T-helper 2 cell (primary cell): ENCODE measurements around the gene APOBEC3B.
A peak's percentile ranks its signal among the peaks of the same experiment; 100 is the strongest.
"Not testable (repeated sequence)": the region's sequence is repeated elsewhere in the genome, so short reads cannot be mapped to it uniquely, and the experiment has no call there.

Source experiments
- DNase-seq, 5 experiments: peaks; one replicate each; pipeline versions ENCODE4 v3.0.0 to v3.0.0-alpha.2; 2012 to 2022

The APOBEC3B gene

DNA sequence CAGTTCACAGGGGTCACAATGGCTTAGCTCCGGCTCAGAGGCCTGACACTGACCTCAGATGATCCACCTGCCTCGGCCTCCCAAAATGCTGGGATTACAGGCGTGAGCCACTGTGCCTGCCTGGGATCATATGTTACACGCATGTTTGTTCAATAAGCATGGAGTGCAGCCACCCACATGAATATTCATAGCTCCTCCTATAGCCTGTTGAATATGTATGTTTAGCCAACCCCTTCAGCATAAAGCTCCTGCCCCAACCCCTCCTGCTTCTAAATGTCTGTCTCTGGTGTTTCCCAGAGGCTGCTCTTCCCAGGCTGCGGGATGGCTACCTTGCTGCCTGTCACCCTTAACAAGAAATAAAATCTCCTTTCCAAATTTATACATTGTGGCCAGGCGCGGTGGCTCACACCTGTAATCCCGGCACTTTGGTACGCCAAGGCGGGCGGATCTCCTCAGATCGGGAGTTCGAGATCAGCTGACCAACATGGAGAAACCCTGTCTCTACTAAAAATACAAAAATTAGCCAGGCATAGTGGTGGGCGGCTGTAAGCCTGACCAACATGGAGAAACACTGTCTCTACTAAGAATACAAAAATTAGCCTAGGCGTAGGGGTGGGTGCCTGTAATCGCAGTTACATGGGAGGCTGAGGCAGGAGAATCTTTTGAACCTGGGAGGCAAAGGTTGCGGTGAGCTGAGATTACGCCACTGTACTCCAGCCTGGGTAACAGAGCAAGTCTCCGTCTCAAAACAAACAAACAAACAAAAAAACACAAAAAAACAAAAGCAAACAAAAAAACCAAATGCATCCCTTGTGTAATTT, 57.4 kb downstream of the APOBEC3B start:
- no peak for DNase-seq

DNA sequence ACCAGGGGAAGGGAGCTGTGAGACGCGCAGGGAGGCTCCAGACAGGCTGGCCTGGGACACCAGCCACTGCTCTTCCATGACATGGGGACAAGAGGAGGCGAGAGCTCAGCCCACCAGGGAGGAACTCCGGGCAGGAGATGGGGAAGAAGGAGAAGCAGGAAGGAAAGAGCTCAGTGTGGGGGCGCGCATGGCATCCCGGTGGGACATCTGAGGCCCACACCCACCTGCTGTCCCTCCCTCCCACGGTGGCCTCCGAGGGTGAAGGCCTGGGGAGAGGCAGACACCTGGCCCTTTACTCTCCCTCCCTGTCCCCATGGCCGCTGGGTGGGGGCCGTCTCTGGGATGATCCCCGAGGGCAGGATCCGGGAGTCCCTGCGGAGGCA, 58.0 kb downstream of the APOBEC3B start:
- not testable (repeated sequence) for DNase-seq

DNA sequence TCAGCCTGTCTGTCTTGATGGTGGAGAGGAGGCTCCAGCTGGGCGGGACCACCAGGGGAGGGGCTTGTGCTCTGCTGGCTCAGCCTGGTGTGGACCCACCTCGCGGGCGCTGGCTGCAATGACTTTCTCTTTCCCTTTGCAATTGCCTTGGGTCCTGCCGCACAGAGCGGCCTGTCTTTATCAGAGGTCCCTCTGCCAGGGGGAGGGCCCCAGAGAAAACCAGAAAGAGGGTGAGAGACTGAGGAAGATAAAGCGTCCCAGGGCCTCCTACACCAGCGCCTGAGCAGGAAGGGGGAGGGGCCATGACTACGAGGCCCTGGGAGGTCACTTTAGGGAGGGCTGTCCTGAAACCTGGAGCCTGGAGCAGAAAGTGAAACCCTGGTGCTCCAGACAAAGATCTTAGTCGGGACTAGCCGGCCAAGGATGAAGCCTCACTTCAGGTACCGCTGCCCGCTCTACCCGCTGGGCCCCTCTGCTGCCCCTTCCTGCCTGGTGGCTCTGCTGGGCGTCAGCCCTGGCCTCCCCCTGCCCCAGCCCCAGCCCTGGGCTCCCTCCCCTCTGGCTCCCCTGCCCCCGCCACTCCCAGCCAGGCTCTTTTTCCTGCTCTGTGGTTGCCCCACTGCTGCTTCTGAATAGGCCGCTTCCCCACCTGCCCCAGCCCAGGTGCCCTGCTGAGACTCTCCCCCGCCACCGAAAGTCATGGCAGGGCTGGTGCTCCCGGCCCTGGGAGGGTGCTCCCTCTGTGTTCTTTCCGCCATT, 58.6 kb downstream of the APOBEC3B start, which contains the start of gene APOBEC3F:
TSS of gene APOBEC3F (plus strand) at position 327 of the 759 bp plus-strand sequence. CDS start at position 424, 97 bp downstream.
- peak in 4 of 5 experiments; percentile 38 to 78 (median 54) for DNase-seq

DNA sequence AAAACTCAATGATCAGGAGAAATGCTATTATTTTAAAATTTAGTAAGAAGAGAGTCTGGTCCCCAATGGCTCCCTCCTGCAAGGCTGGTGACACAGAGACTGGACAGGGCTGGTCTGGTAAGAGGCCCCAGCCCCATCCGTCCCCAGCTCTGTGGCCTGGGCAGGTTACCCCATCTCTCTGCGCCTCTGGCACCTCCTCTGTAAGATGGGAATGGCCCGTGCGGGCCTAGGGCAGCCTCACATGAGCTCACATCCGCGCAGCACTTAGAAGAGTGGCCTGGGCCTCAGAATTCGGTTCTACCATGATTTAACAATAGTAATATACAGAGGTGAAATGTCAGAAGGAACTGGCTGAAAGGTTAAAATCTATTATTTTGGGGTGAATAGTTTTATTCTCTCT, 59.8 kb downstream of the APOBEC3B start:
- no peak for DNase-seq
